Measurements from ENCODE around the gene FHIT. TPM values are rescaled to one million over a fixed set of nuclear protein-coding genes. Genes with fewer than 3 reads are reported as not detected.

FHIT gene
- total RNA-seq, 4 donors from 2014 or later, result 4.6 to 6.1 (median 5.7) TPM

DNA sequence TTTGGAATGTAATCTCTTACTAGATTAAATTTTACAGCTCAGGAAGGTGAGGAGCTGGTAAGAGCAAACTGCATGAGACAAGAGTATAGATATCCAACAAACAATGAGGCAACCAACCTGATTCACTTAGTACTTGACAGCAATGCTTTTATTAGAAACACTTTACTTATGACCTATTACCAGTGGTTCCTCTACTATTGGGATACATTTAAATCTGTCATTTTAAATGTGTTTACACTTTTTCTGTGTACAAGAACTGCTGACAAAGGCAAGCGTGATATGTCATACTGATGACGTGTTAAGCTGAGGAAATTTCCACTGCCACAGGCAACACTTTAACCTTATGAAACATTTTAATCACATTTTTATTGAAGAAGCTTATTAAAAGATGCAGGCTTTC is 1043.3 kb downstream of the FHIT start:
- intact Hi-C loops (cut with DNase I), result no loop called here
- Histone ChIP-seq H3K27ac (replicated peaks in 1 of 4) (no peak overlapping the region), H3K4me3 (no peak overlapping the region), H3K4me1 (no peaks in the 10 kb centered on the region), H3K36me3 (no peaks in the 10 kb centered on the region), H3K27me3 (no peaks in the 10 kb centered on the region), H3K9me3 (no peaks in the 10 kb centered on the region)
- DNase-seq (ENCODE audit: extremely low spot score), result no peak
- 60% methylated on average over 2 of the region's 2 CpGs for WGBS
- TF ChIP-seq POLR2AphosphoS5 (IDR thresholded peaks at IDR 0.05), result no peak
- TF ChIP-seq, protein P1, sequence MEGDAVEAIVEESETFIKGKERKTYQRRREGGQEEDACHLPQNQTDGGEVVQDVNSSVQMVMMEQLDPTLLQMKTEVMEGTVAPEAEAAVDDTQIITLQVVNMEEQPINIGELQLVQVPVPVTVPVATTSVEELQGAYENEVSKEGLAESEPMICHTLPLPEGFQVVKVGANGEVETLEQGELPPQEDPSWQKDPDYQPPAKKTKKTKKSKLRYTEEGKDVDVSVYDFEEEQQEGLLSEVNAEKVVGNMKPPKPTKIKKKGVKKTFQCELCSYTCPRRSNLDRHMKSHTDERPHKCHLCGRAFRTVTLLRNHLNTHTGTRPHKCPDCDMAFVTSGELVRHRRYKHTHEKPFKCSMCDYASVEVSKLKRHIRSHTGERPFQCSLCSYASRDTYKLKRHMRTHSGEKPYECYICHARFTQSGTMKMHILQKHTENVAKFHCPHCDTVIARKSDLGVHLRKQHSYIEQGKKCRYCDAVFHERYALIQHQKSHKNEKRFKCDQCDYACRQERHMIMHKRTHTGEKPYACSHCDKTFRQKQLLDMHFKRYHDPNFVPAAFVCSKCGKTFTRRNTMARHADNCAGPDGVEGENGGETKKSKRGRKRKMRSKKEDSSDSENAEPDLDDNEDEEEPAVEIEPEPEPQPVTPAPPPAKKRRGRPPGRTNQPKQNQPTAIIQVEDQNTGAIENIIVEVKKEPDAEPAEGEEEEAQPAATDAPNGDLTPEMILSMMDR (IDR thresholded peaks at IDR 0.05), result no peak
- TF ChIP-seq POLR2A (IDR thresholded peaks at IDR 0.05; ENCODE audit: low read depth), result no peak
- TF ChIP-seq EP300 (IDR thresholded peaks at IDR 0.05), result no peak

DNA sequence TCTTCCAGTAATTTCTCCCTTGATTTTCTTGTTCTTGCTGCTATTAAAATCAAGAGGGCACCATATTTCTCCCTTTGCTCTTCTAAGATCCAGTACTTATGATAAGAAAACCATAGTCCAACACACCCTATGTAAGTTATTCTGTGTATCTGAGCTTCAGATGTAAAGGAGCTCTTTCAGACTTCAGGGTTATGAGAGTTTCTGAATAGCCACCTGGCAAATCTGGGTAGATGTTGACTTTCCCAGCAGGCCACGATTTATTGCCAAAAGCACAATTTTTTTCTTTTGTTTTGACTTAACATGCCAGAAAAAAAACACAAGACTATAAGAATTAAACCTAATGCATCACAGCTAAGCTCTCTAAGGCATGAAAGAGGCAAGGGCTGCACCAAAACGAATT is 1045.0 kb downstream of the FHIT start:
- no peak overlapping the region for H3K4me3 ChIP-seq
- no peaks in the 10 kb centered on the region for H3K4me1 ChIP-seq
- no peaks in the 10 kb centered on the region for H3K9me3 ChIP-seq
- H3K27ac ChIP-seq (replicated peaks in 1 of 4), result no peak overlapping the region
- no peaks in the 10 kb centered on the region for H3K36me3 ChIP-seq
- intact Hi-C loops (cut with DNase I), result no loop called here
- TF ChIP-seq EP300 (IDR thresholded peaks at IDR 0.05) (no peak), POLR2A (IDR thresholded peaks at IDR 0.05; ENCODE audit: low read depth) (no peak), POLR2AphosphoS5 (IDR thresholded peaks at IDR 0.05) (no peak)
- TF ChIP-seq, protein P1 (IDR thresholded peaks at IDR 0.05), result no peak
- no peaks in the 10 kb centered on the region for H3K27me3 ChIP-seq
- no peak for DNase-seq (ENCODE audit: extremely low spot score)
- 64% methylated on average over 2 of the region's 2 CpGs for WGBS

DNA sequence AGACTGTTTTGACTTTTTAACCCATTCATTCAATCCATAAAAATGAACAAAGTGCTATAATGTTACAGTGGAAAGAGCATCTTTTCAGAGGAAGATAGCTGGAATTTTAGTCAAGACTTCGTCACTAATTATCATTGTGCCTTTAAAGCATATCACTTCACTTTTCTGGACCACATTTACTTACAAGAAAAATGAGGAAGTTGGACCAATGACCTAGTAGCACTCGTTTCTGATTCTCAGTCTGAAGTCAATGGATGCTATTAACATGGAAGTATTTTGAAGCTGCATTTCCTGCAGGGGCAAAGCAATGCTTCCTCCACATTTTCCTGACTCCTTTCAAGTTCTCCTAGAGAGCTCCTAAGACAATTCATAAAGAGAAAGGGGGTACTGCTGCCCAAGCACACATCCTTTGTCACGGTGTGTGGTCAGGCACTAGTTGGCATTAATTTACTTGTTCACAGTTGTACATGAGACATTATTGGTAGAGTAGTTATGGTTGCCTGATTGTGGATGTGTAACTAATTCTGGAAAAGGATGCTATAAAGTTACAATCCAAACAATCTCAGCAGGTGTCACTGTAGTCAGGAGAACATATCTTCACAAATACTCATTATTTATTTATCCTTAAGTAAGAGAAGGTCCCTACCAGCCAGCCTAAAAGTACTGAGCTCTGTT is 1049.1 kb downstream of the FHIT start:
- Histone ChIP-seq H3K4me3 (no peak overlapping the region), H3K36me3 (no peaks in the 10 kb centered on the region), H3K27ac (replicated peaks in 1 of 4) (no peak overlapping the region), H3K4me1 (peaks cover 0 to 3% (median 0%) of the 10 kb centered on the region in 4 donors), H3K27me3 (no peaks in the 10 kb centered on the region), H3K9me3 (no peaks in the 10 kb centered on the region)
- intact Hi-C loops (cut with DNase I), result no loop called here
- TF ChIP-seq EP300 (IDR thresholded peaks at IDR 0.05) (no peak), POLR2AphosphoS5 (IDR thresholded peaks at IDR 0.05) (no peak), POLR2A (IDR thresholded peaks at IDR 0.05; ENCODE audit: low read depth) (no peak)
- TF ChIP-seq, protein P1 (IDR thresholded peaks at IDR 0.05), result no peak
- no peak for DNase-seq (ENCODE audit: extremely low spot score)
- 60% methylated on average over 3 of the region's 3 CpGs for WGBS

DNA sequence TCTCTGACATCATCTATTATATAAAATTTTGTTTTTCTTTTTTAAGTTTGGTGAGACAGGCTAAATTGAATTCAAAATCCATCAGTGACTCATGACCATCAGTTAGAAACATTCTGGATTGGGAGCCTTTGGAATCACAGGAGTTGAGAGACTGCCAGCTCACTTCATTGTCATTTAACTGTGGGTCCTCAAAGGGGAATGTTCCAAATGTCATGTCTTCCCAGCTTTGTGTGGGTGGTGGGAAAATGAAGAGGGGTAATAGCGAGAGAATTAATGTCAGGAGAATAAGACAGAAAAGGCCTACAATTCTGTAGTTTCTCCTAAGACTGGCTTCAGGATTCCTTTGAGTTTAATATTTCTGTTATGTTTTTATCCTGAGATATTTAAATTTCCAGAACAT is 1051.9 kb downstream of the FHIT start:
- no peaks in the 10 kb centered on the region for H3K9me3 ChIP-seq
- H3K27ac ChIP-seq (replicated peaks in 1 of 4), result no peak overlapping the region
- no peak overlapping the region for H3K4me3 ChIP-seq
- TF ChIP-seq, protein P1 (IDR thresholded peaks at IDR 0.05), result no peak
- TF ChIP-seq POLR2AphosphoS5 (IDR thresholded peaks at IDR 0.05), result no peak
- TF ChIP-seq EP300 (IDR thresholded peaks at IDR 0.05), result no peak
- no peak for TF ChIP-seq POLR2A (IDR thresholded peaks at IDR 0.05; ENCODE audit: low read depth)
- no peaks in the 10 kb centered on the region for H3K27me3 ChIP-seq
- intact Hi-C loops (cut with DNase I), result no loop called here
- 0% methylated on average over 1 of the region's 1 CpG for WGBS
- peaks cover 0 to 3% (median 0%) of the 10 kb centered on the region in 4 donors for H3K4me1 ChIP-seq
- no peak for DNase-seq (ENCODE audit: extremely low spot score)
- H3K36me3 ChIP-seq, result no peaks in the 10 kb centered on the region

All from esophagus muscularis mucosa (tissue), 4 donors.